Activated CD8-positive, alpha-beta memory T cell treated with anti-CD3 and anti-CD28 coated beads for 1 hour (primary cell): ENCODE measurements around the gene PRCD.

Experiments
- DNase-seq, 2 donors: peaks; one replicate each; pipeline ENCODE4 v3.0.0-alpha.2; 2020; ENCODE audit warnings: low read depth in 1 of 2; ENCODE audit errors: extremely low read depth in 1 of 2

The PRCD gene

GRCh38 chr17:76539631-76540271 is at the start of gene PRCD:
Gene PRCD (plus strand): TSS chr17:76540044. CDS start chr17:76540142, 98 bp downstream.
- DNase-seq: no peak

- no peak for DNase-seq
Observed at GRCh38 chr17:76490112-76490710, 49.6 kb upstream of the PRCD start.

- DNase-seq: no peak
Observed at GRCh38 chr17:76491271-76492122, 48.3 kb upstream of the PRCD start.

- DNase-seq: no peak
Observed at GRCh38 chr17:76492123-76492988, 47.5 kb upstream of the PRCD start.

GRCh38 chr17:76492989-76493501 is 46.8 kb upstream of the PRCD start:
- no peak for DNase-seq

GRCh38 chr17:76493505-76494167 is 46.2 kb upstream of the PRCD start:
- no peak for DNase-seq

GRCh38 chr17:76495663-76496400 is 44.0 kb upstream of the PRCD start:
- DNase-seq: no peak

- no peak for DNase-seq
Observed at GRCh38 chr17:76496464-76496863, 43.4 kb upstream of the PRCD start.

- no peak for DNase-seq
Observed at GRCh38 chr17:76497699-76497978, 42.2 kb upstream of the PRCD start.

- DNase-seq: no peak
Observed at GRCh38 chr17:76497979-76498875, 41.6 kb upstream of the PRCD start.

- DNase-seq: no peak
Observed at GRCh38 chr17:76498876-76499251, 41.0 kb upstream of the PRCD start.

- no peak for DNase-seq
Observed at GRCh38 chr17:76499267-76499667, 40.6 kb upstream of the PRCD start.

- DNase-seq: no peak
Observed at GRCh38 chr17:76500074-76500746, 39.6 kb upstream of the PRCD start.

- DNase-seq: no peak
Observed at GRCh38 chr17:76500747-76501017, 39.2 kb upstream of the PRCD start.

GRCh38 chr17:76501018-76501826 is 38.6 kb upstream of the PRCD start, which contains the start of gene RHBDF2:
Gene RHBDF2 (minus strand): TSS chr17:76501423. CDS start chr17:76481524, 19,899 bp downstream.
- DNase-seq: peak; percentile 85 to 96

GRCh38 chr17:76501827-76502307 is 38.0 kb upstream of the PRCD start:
- DNase-seq: no peak
